Measurements from ENCODE around the gene RCAN1. TPM values are rescaled to one million over a fixed set of nuclear protein-coding genes. Genes with fewer than 3 reads are reported as not detected.
"Not testable (repeated sequence)": the region's sequence is repeated elsewhere in the genome, so short reads cannot be mapped to it uniquely, and the experiment has no call there.

RCAN1 gene
- total RNA-seq, 1 donor from 2014 or later = 8.7 TPM

DNA sequence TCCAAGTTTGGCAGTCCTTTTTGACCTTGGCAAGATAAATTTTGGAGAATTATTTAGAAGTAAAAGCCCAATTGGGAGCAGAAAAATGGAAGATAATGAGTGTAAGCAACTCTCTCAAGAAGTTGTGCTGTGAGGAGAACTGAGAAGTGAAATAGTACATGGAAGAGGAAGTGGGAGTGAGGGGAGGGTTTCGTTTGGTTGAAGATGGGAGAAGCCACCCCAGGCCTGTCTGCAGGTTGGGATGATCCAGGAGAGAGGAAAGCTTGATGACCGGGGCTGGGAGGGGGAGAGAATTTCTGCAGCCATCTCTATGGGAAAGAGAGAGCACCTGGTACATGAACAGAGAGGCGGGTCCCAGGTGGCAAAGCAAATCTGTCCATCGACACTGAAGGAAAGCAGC lies 8.6 kb upstream of the RCAN1 start:
- intact Hi-C loops (cut with micrococcal nuclease) = no loop called here

DNA sequence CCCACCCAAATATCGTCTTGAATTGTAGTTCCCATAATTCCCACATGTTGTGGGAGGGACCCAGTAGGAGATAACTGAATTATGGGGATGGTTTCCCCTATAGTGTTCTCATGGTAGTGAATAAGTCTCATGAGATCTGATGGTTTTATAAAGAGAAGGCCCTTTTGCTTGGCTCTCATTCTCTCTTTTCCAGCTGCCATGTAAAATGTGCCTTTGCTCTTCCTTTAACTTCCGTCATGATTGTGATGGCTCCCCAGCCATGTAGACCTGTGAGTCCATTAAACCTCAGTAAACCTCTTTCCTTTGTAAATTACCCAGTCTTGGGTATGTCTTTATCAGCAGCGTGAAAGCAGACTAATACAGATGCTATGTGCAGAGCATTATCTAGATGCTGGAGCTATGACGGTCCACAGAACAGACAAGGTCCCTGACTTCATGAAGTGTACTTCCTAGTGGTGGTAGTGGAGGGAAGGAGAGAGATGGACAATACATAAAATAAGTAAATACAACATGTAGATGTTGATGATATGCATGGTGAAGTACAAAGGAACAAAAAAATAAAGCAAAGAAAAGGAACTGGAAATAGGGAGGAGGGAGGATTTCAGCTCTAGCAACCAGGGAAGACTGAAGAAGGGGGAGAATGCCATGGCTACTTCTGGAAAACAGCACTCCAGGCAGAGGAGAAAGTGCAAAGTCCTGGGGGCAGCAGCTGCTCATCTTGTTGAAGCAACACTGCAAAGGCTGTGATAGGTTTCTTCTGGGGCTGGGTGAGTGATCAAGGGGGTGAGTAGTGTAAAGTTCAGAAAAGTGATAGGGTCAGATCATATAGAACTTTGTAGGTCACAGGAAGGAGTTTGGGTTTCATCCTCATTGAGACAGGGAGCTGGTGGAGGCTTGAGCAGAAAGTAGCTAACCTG lies 6.8 kb upstream of the RCAN1 start:
- intact Hi-C loops (cut with micrococcal nuclease) = no loop called here

DNA sequence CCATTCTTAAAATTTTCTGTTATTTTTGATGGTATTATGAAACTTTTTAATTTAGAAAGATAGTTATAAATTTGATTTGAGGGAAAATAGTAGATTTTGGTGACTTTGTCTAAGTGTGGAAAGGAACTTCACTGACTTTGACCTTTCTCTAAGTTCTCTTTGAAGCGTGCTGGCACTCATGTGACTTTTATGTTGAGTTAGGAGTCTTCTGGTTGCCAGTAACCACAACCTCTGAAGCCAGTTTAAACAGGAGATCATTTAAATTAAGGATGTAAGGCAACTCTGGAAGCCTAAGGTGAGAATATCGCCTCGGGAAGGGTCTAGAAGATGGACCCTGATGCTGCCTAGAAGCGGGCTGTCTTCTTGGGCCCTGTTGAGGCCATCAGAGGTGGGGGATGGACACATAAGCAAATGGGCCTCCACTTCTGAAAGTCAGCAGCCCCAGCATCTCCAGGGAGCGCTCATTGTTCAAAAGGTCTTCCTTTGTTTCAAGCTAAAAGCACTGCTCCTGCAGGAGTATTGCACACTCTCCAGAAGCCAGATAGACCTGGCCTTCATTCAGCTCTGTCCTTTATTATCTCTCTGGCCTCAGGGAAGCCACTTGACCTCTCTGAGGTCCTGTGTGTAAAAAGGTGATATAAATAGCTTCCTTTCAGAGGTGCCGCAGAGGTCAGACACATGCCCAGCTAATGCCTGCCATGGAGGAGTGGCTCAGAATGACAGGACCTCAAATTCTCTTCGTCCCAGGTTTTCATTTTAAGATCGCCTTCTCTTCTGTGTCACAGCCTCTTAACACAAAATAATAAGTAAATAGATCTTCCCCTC lies 5.1 kb upstream of the RCAN1 start:
- intact Hi-C loops (cut with micrococcal nuclease) = loop anchor here (5.0 to 10.0 kb wide), 4 partner anchors 55 to 543 kb away; no protein-coding TSS in a partner anchor

DNA sequence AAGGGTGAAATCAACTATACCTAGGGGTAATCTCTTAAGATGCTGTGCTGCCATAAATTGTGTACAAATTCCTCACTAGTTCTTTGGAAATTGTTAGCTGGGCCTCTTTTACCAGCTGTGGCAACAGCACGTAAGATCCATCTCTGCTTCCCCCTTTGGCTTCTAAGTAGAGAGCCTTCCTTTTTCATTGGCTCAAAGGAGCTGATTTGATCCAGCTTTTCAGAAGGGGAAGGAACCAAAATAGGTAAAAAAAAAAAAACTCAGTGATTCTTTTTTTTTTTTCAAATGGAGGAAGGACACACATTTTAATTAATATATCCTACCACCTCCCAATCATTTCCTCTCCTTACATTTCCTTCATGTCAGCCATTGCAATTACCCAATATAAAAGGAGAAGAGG lies 4.0 kb upstream of the RCAN1 start:
- intact Hi-C loops (cut with micrococcal nuclease) = loop anchor here (5.0 to 10.0 kb wide), 4 partner anchors 56 to 542 kb away; no protein-coding TSS in a partner anchor

DNA sequence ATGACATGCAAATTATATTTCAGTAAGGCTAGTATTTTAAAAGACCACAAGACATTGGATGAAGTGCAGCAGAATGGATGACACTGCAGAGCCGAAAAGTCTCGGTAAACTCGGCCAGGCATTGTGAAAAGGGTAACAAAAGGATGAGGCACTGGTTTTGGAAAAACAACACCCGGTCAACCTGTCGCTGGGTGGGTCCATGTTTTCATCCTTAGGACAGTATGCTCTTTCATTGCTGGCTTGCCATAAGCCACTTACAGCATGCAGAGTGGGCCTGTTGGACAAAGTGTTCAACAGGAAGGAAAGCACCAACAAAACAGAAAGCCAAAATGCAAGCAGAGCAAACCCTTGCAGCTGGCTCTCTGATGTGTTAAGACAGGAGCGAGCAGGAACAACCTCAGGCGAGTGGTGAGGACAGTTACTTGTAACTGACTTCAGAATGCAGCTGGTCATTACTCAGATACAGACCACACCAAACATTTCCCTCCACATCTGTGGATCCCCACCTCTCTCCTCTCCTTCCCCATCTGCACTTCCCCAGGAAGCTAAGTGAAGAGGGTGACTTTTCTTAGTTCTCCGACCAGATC lies 2.9 kb upstream of the RCAN1 start:
- intact Hi-C loops (cut with micrococcal nuclease) = loop anchor here (5.0 to 10.0 kb wide), 4 partner anchors 57 to 541 kb away; no protein-coding TSS in a partner anchor

- intact Hi-C loops (cut with micrococcal nuclease) = loop anchor here (1.0 to 10.0 kb wide), 14 partner anchors 15 to 1770 kb away; partner anchors contain the start of genes ATP5PO, CHAF1B, GART and MORC3
Measured at GRCh38 chr21:34615487-34615814, 538 bp upstream of the RCAN1 start.

GRCh38 chr21:34613679-34614627 lies 960 bp downstream of the RCAN1 start:
- intact Hi-C loops (cut with micrococcal nuclease) = loop anchor here (2.0 to 10.0 kb wide), 3 partner anchors 61 to 371 kb away; no protein-coding TSS in a partner anchor

- intact Hi-C loops (cut with micrococcal nuclease) = loop anchor here (10.0 kb wide), 2 partner anchors 62 to 372 kb away; no protein-coding TSS in a partner anchor
Measured at GRCh38 chr21:34612557-34612956, 2.4 kb downstream of the RCAN1 start.

DNA sequence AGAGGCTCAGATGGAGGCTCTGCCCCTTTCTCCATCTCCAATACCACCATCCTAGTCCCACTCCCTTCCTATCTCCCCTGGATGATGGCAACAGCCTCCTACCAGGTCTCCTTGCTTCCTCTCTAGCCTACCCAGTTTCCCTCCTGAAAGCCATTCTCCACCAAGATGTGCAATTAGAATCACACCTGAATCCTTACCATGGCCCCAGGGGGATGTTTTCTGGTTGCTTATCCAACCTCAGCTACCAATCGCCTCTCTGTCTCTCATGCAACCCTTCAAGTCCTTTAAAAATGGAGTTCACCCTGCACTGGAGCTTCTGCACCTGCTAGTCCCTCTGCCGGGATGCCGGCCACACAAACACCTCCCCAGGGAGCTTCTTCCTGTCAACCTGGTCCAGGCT lies 2.9 kb downstream of the RCAN1 start:
- intact Hi-C loops (cut with micrococcal nuclease) = loop anchor here (10.0 kb wide), 2 partner anchors 63 to 373 kb away; no protein-coding TSS in a partner anchor

DNA sequence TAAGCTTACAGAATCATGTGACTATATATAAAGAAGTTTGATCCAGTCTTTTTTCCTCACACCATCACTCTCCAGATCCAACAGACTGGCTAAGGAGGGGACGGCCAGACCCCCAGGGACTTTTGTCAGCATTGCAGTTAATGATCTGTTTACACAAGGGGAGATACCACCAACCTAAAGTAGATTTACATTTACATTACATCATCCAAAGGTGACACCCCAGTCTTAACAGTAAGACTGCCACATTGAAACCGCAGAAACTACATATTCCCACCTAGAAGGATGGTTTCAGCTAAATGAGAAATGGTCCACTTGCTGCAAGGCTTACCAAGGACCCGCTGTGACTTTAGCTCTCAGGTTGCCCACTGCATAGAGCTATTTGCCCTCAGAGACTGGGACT lies 3.4 kb downstream of the RCAN1 start:
- intact Hi-C loops (cut with micrococcal nuclease) = loop anchor here (10.0 kb wide), 2 partner anchors 63 to 373 kb away; no protein-coding TSS in a partner anchor

DNA sequence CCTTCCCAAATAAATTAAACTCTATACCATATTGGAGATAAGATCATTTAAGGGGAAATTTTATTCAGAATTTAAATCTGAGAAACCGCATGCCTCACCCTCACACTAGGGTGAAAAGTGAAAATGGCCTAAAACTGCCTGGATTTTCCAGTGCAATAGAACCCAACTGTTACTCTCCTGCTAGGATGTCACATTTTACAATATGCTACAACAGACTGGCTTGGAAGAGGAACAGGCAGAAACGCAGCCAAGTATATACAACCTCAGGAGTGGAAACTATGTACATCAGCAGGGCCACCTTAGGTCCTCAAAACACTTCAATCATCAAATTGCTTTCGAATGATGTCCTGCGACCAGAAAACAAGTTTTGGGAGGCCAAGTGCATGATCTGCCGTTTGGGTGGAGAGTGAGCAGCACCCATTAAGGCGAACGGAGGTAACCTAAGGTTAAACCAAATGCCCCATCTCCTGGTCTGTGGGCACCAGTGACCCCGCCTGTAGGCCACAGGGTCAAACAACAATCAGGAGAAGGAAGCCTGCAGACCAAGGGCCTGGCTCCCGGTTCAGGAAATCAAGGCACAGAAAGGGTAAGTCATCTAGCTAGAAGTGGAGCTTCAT lies 4.9 kb downstream of the RCAN1 start:
- intact Hi-C loops (cut with micrococcal nuclease) = loop anchor here (10.0 kb wide), 2 partner anchors 65 to 375 kb away; no protein-coding TSS in a partner anchor

DNA sequence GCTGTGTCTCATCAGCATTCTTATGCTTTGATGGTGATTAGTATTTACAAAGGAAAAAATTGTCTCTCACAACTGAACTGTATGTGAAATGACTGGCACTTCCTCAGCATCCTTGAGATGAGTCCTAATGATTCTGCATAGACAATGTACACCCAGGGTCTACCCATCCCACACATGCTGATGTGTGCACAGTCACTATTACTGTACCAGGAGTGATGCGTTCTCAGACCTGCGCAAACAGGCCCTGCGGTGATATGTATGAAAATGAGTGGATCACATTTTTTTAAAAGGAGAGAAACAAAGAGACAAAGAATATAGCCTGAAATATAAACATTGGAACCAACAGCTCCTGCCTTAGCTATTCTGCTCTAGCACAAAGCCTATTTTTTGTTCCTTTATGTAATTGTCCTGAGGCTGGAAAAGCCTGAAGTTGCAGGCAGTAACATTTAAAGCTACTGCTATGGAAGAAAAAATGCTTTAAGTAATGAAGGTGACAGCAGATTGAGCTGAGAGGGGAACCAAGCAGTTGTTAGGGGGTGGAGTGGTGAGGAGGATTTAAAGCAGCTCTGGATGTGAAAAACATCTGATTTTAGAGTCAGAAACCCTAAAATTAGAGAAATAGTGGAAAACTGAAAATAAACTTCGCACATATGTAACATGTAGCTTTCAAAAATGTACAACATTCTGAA lies 5.5 kb downstream of the RCAN1 start:
- intact Hi-C loops (cut with micrococcal nuclease) = no loop called here

- intact Hi-C loops (cut with micrococcal nuclease) = not testable (repeated sequence)
Measured at GRCh38 chr21:34607376-34607775, 7.5 kb downstream of the RCAN1 start.

GRCh38 chr21:34606621-34607020 lies 8.3 kb downstream of the RCAN1 start:
- intact Hi-C loops (cut with micrococcal nuclease) = no loop called here

DNA sequence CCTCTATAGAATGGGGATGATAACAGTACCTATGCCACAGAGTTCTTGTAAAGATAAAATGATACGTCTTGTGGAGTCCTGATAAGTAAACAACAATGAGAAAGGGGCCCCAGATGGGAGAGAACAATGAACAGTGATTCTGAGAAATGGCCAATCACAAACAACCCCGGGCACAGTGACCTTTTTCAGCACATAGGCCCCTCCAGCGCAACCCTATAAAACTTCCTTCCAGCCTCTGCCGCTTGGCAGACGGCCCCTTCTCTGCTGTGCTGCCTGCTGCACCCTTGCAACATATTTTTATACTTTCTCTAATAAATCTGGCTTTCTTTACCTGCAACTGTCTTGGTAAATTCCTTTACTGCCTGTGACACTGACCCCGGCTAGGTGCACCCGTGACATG lies 8.9 kb downstream of the RCAN1 start:
- intact Hi-C loops (cut with micrococcal nuclease) = no loop called here

- intact Hi-C loops (cut with micrococcal nuclease) = not testable (repeated sequence)
Measured at GRCh38 chr21:34604956-34605355, 10.0 kb downstream of the RCAN1 start.

- intact Hi-C loops (cut with micrococcal nuclease) = no loop called here
Measured at GRCh38 chr21:34604556-34604955, 10.4 kb downstream of the RCAN1 start.

GRCh38 chr21:34603710-34604057 lies 11.2 kb downstream of the RCAN1 start:
- intact Hi-C loops (cut with micrococcal nuclease) = no loop called here

Measured in T-helper 1 cell treated with Interleukin-12 subunit alpha and Interleukin-12 subunit beta and Interleukin-4 antibody, amounts not matched to agents 30 ng/mL and 1 ng/mL, for 36 hours (primary cell).